ENCODE data around the gene USPL1. TPM values are rescaled to one million over a fixed set of nuclear protein-coding genes. Genes with fewer than 3 reads are reported as not detected.
"Not testable (repeated sequence)": the region's sequence is repeated elsewhere in the genome, so short reads cannot be mapped to it uniquely, and the experiment has no call there.

Gene USPL1
- total RNA-seq, 1 experiment from 2014 or later: 13.0 TPM

DNA sequence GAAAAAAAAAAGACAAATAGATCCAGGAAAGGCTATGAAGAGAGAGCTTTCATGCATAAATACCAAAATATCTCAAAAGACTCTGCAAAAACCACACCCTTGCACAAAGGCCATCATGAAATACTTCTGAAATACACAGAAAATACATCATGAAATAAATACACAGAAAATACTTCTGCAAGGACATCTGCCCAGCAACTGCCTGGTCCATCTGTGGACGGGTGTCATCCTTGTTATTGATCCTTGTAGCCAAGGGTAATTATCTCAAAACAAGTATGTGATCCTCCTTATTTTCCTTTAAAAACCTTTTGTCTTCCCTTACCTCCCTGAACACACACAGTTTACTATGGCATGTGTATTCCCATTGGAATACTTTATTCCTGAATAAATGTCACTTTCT, 6.9 kb downstream of the USPL1 start:
- Histone ChIP-seq H3K27me3 (ENCODE audit: control insufficient read depth, insufficient read depth, low read length) (no peaks in the 10 kb centered on the region), H3K4me3 (ENCODE audit: insufficient read depth, low read depth, low read length) (no peak overlapping the region), H3K36me3 (replicated peaks; ENCODE audit: control insufficient read depth, insufficient read depth, low read length) (peaks cover 2% of the 10 kb centered on the region; the same call in 1 of the 2 replicates)
- DNase-seq: no peak

DNA sequence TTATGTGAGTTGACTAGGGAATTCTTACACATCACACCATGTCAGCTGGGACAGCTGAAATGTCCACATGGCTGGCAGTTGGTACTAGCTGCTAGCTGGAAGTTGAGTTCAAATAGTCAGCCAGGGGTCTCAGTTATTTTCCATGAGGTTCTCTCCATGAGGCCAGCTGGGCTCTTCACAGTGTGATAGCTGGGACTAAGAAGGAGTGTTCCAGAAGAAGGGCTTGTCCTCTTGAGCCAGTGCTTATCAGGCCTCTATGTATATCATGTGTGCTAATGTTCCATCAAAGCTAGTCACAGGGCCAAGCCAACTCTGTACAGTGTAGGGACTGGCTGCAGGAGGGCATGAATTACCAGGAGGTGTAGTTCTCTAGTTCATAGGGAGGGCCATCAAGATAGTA, 11.8 kb downstream of the USPL1 start:
- H3K36me3 ChIP-seq (replicated peaks; ENCODE audit: control insufficient read depth, insufficient read depth, low read length): peaks cover 2% of the 10 kb centered on the region
- H3K27me3 ChIP-seq (ENCODE audit: control insufficient read depth, insufficient read depth, low read length): no peaks in the 10 kb centered on the region
- H3K4me3 ChIP-seq (ENCODE audit: insufficient read depth, low read depth, low read length): no peak overlapping the region
- no peak for DNase-seq

DNA sequence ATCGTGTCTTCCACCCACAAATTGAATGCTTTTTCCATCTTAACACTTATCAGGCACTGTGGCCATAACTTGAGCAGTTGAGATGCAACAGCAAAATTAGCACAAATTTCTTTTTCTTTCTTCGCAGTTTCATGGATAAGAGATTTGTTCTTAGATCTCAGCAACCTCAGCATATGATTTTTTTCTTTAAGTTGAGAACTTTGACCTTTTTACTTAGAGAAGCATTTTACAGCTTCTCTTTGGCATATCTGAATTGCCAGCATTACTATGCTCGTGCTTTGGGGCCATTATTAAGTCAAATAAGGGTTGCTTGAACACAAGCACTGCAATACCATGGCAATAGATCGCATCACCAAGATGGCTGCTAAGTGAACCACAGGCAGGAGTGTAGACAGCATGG, 16.1 kb downstream of the USPL1 start:
- peaks cover 2% of the 10 kb centered on the region for H3K36me3 ChIP-seq (replicated peaks; ENCODE audit: control insufficient read depth, insufficient read depth, low read length)
- no peak for DNase-seq
- H3K4me3 ChIP-seq (ENCODE audit: insufficient read depth, low read depth, low read length): no peak overlapping the region
- no peaks in the 10 kb centered on the region for H3K27me3 ChIP-seq (ENCODE audit: control insufficient read depth, insufficient read depth, low read length)

DNA sequence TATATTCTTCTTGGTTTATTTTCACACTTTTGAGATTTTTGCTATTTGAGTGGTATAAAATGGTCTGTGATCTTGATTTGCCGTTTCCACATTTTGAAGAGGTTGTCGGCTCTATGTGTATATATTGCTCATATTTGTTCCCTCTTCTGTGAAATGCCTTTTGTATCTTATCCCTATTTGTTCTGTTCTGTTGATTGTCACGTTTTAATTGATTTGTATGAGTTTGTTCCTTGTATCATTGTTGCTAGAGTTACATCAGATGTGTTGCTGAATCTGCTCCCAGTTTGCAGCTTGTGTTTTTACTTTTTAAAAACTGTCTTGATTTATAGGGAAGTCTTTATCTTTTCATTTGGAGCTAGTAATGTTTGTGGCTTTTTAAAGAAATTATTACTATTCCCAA, 17.1 kb downstream of the USPL1 start:
- no peak for DNase-seq

DNA sequence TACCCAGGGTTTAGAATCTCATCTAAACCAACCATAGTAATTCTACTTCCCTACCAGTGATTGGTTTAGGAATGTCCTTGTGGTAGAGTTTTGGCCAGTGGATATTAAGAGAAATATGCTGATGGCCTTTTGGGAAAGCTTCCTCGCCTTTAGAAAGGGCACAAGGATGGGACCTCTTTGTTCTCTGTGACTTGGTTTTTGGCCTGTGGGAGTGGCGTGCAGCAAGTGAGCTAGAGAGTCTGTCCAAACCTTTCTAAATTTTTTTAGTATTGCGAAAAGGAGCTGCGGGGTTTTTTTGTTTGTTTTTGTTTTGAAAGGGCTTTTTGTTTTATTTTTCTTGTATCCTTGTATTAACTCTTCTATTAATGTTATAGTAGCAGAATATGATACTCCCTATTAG, 20.6 kb downstream of the USPL1 start:
- Histone ChIP-seq H3K4me3 (ENCODE audit: insufficient read depth, low read depth, low read length) (no peak overlapping the region), H3K27me3 (ENCODE audit: control insufficient read depth, insufficient read depth, low read length) (no peaks in the 10 kb centered on the region), H3K36me3 (replicated peaks; ENCODE audit: control insufficient read depth, insufficient read depth, low read length) (peaks cover 7% of the 10 kb centered on the region)
- no peak for DNase-seq

More for the DNA sequence above, 17.1 kb downstream of the USPL1 start:
- Histone ChIP-seq H3K36me3 (replicated peaks; ENCODE audit: control insufficient read depth, insufficient read depth, low read length) (peaks cover 2% of the 10 kb centered on the region), H3K27me3 (ENCODE audit: control insufficient read depth, insufficient read depth, low read length) (no peaks in the 10 kb centered on the region), H3K4me3 (ENCODE audit: insufficient read depth, low read depth, low read length) (no peak overlapping the region)

DNA sequence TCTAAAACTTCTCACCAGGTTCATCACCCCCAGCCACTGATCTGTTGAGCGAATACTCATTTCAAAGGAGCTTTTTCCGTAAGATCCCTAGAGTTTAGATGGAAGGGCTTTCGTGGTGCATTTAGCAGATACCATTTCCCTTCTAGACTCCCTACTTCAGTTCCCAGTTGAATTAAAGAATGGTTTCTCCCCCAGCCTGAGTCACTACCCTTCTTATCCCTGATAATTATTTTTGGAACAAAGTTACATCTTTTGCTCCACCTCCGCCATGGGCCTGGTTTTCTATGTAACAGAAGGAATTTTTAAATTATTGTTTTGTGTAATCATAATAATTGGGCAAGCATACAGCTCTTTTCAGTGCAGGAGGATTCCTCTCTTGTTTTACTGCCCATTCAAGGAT, 22.0 kb downstream of the USPL1 start:
- Histone ChIP-seq H3K4me3 (ENCODE audit: insufficient read depth, low read depth, low read length) (no peak overlapping the region), H3K27me3 (ENCODE audit: control insufficient read depth, insufficient read depth, low read length) (no peaks in the 10 kb centered on the region), H3K36me3 (replicated peaks; ENCODE audit: control insufficient read depth, insufficient read depth, low read length) (peaks cover 7% of the 10 kb centered on the region)
- no peak for DNase-seq

DNA sequence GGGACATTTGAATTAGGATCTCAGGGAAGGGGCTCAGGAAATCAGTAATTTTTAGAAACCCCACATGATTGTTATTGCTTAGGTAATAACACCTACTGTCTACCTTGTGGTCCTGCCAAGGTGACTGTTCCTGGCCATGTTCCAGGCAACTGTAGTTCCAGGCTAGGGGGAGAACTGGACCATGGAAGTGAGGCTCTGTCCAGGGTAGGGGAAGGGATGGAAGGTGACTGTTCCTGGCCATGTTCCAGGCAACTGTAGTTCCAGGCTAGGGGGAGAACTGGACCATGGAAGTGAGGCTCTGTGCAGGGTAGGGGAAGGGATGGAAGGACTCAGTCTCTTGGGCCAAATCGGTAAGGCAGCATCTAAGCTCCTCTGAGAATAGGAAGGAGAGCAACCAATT, 23.5 kb downstream of the USPL1 start:
- H3K4me3 ChIP-seq (ENCODE audit: insufficient read depth, low read depth, low read length); DNase-seq; H3K27me3 ChIP-seq (ENCODE audit: control insufficient read depth, insufficient read depth, low read length); H3K36me3 ChIP-seq (replicated peaks; ENCODE audit: control insufficient read depth, insufficient read depth, low read length): not testable (repeated sequence)

DNA sequence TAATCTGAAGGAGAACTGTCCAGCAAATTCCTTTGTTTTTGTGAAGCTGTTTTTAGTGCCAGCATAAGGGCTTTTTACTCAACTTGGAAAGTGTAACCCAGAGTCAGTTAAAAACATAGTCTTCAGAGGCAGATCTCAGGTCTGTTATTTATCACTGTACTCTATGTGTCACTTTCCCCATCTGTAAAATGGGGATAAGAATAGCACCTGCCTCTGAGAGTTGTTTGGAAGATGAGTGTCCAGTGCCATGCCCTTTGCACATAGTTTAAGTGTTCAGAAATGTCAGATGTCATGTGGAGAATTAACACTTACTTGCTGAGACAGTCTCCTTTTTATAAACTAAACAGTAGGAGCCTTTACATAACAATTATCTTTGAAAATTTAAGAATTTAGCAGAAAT, 27.9 kb downstream of the USPL1 start:
- H3K4me3 ChIP-seq (ENCODE audit: insufficient read depth, low read depth, low read length): no peak overlapping the region
- DNase-seq: no peak
- peaks cover 18% of the 10 kb centered on the region for H3K36me3 ChIP-seq (replicated peaks; ENCODE audit: control insufficient read depth, insufficient read depth, low read length)
- H3K27me3 ChIP-seq (ENCODE audit: control insufficient read depth, insufficient read depth, low read length): no peaks in the 10 kb centered on the region

DNA sequence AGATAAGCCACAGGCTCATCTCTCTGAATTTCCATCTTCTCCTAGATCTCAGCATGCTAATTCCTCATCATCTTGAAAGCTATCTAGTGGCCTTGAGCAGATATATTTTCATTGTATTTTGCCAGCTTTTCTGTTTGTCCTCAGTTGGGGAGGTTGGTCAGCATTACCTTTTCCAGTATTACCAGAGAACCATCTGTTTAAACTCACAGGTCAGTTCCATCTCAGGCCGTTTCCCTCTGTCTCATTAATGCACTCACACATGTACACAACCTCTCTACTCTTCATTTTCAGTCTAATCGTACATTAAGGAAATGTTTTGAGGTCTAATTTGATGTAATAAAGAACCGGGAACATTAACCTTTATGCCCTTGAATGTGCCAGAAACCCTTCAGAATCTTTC, 29.7 kb downstream of the USPL1 start:
- peaks cover 18% of the 10 kb centered on the region for H3K36me3 ChIP-seq (replicated peaks; ENCODE audit: control insufficient read depth, insufficient read depth, low read length)
- H3K27me3 ChIP-seq (ENCODE audit: control insufficient read depth, insufficient read depth, low read length): no peaks in the 10 kb centered on the region
- no peak for DNase-seq
- H3K4me3 ChIP-seq (ENCODE audit: insufficient read depth, low read depth, low read length): no peak overlapping the region

DNA sequence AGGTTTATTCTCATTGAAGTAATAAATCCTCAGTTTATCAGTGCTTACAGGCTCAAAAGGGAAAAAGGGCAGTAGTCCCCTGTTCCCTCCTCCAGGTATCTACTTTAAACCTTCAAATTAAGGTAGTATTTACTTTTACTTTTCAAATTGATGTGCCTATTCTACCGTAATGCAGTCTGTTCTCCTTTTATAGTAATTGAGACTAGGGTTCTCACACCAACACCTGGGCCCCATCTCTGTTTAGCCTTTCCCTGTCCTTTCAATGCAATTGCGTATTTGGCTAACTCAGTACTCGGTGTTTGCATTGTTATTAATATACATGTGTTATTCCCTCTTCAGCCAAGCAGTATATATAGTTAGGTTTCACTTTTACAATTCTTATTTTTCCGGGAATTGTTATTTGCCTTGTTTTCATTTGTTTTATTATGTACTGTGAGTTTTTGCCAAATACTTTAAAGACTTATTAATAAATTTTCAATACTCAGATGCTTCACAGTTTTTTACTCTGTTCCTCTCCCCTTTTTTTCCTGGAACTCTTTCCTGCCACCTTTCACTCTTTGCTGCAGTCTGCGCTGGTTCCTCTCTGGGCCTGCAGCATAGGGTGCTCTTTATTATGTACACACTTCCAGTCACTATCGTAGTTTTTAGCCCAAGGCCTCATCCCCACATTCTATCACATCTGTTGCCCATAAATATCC, 30.3 kb downstream of the USPL1 start:
- Histone ChIP-seq H3K4me3 (ENCODE audit: insufficient read depth, low read depth, low read length) (no peak overlapping the region), H3K36me3 (replicated peaks; ENCODE audit: control insufficient read depth, insufficient read depth, low read length) (peaks cover 14% of the 10 kb centered on the region), H3K27me3 (ENCODE audit: control insufficient read depth, insufficient read depth, low read length) (no peaks in the 10 kb centered on the region)
- DNase-seq: no peak

DNA sequence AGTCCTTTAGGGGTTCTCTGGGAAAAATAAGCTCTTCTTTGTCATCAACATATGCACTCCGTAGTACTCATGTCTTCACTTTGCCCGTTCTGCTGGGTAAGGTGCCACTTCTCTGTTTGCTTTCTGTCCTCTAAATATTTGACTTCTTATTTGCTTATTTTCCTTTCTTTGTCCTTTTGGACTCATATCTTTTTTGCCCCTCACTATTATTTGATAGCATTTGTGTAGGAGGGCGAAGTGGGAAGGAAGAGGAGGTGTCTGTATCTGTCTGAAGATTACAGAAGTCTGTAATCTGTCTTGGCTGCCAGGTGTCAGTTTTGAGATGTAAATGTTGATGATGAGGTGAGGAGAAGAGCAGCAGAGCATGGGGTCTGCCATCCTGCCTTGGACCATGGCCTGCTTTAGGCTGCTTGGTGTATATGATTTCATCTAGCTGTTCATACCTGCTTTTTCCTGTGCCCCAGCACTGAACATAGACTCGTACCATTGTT, 30.8 kb downstream of the USPL1 start:
- Histone ChIP-seq H3K27me3 (ENCODE audit: control insufficient read depth, insufficient read depth, low read length) (no peaks in the 10 kb centered on the region), H3K4me3 (ENCODE audit: insufficient read depth, low read depth, low read length) (no peak overlapping the region), H3K36me3 (replicated peaks; ENCODE audit: control insufficient read depth, insufficient read depth, low read length) (peaks cover 11% of the 10 kb centered on the region)
- DNase-seq: no peak

DNA sequence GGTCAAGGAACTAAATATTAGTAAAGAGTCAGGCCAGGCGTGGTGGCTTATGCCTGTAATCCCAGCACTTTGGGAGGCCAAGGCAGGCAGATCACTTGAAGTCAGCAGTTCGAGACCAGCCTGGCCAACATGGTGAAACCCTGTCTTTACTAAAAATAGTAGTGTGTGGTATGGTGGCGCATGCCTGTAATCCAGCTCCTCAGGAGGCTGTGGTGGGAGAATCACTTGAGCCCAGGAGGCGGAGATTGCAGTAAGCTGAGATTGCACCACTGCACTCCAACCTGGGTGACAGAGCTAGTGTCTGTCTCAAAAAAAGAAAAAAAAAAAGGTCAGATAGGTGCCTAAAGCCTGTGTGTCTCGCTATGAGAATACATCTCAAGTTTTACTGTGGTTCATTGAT, 33.9 kb downstream of the USPL1 start:
- not testable (repeated sequence) for DNase-seq; H3K4me3 ChIP-seq (ENCODE audit: insufficient read depth, low read depth, low read length); H3K27me3 ChIP-seq (ENCODE audit: control insufficient read depth, insufficient read depth, low read length); H3K36me3 ChIP-seq (replicated peaks; ENCODE audit: control insufficient read depth, insufficient read depth, low read length)

DNA sequence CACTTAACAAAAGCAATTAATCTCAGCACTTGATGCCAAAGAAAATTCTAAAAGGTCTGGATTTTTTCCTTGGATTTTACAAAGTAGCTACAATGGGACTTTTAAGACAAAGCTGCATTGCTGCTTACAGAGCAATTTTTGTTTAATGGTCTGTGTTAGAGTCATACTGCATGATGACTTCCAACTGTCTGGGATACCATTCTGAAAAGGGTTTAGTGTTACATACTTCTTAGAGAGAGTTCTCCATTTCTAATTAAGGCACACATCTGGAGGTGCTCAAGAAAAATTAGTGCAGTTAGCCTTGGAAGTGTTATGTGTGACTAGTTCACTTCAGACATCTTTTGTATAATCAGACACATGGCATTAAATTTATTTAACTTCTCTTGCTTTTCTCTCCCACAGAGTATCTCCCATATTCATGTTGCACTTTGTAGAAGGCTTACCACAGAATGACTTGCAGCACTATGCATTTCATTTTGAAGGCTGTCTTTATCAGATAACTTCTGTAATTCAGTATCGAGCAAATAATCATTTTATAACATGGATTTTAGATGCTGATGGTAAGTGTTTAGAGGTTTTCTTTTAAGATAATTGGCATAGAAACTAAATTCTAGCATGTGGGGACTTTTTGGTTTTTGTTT, 35.1 kb downstream of the USPL1 start:
- DNase-seq: no peak
- no peak overlapping the region for H3K4me3 ChIP-seq (ENCODE audit: insufficient read depth, low read depth, low read length)
- H3K27me3 ChIP-seq (ENCODE audit: control insufficient read depth, insufficient read depth, low read length): no peaks in the 10 kb centered on the region
- H3K36me3 ChIP-seq (replicated peaks; ENCODE audit: control insufficient read depth, insufficient read depth, low read length): peaks cover 7% of the 10 kb centered on the region

DNA sequence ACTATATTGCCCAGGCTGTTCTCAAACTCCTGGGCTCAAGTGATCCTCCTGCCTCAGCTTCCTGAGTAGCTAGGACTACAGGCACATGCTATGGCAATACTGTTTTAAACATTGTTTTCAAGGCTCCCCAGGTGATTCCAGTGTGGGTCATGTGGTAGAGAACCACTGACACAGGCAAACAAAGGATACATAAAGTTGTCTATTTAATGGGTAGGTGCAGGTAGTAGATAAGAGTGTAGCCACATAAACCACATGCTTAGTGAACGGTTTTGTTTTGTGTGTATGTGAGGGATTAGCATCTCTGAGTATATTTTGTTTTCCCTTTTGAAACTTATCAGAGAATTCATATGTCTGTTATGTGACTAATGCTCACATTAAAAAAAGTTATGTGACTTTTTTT, 36.7 kb downstream of the USPL1 start:
- no peak for DNase-seq
- Histone ChIP-seq H3K27me3 (ENCODE audit: control insufficient read depth, insufficient read depth, low read length) (no peaks in the 10 kb centered on the region), H3K4me3 (ENCODE audit: insufficient read depth, low read depth, low read length) (no peak overlapping the region), H3K36me3 (replicated peaks; ENCODE audit: control insufficient read depth, insufficient read depth, low read length) (peaks cover 9% of the 10 kb centered on the region)

DNA sequence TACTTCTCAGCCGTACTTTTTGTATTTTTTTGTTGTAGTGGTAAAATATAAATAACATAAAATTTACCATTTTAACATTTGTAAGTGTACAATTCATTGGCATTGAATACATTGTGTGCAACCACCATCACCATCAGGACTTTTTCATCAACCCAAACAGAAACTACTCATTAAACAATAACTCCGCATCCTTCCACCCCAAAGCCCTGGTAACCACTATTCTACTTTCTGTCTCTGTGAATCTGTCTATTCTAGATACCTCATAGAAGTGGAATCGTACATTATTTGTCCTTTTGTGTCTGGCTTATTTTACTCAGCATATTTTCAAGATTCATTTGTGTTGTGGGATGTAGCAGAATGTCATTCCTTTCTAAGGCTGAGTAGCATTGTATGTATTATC, 38.5 kb downstream of the USPL1 start:
- Histone ChIP-seq H3K4me3 (ENCODE audit: insufficient read depth, low read depth, low read length) (no peak overlapping the region), H3K27me3 (ENCODE audit: control insufficient read depth, insufficient read depth, low read length) (no peaks in the 10 kb centered on the region), H3K36me3 (replicated peaks; ENCODE audit: control insufficient read depth, insufficient read depth, low read length) (peaks cover 9% of the 10 kb centered on the region)
- no peak for DNase-seq
